Measurements from ENCODE around the gene EDEM1. TPM values are rescaled to one million over a fixed set of nuclear protein-coding genes. Genes with fewer than 3 reads are reported as not detected.

The EDEM1 gene
- polyA plus RNA-seq, 1 donor from 2014 or later: 13.6 TPM

GRCh38 chr3:5254281-5255048, 67.0 kb downstream of the EDEM1 start:
- Histone ChIP-seq H3F3A (ENCODE audit: insufficient read depth, low read length, poor library complexity, severe bottlenecking) (no peaks in the 10 kb centered on the region), H3K4me2 (ENCODE audit: low read length) (no peak overlapping the region), H3K9me3 (ENCODE audit: low read length) (no peaks in the 10 kb centered on the region), H3K9ac (ENCODE audit: low read length) (no peak overlapping the region), H3K27me3 (ENCODE audit: insufficient read depth, low read depth, low read length) (no peaks in the 10 kb centered on the region), H3K9me2 (ENCODE audit: insufficient read depth, low read length) (no peaks in the 10 kb centered on the region), H4K20me1 (ENCODE audit: insufficient read depth) (no peaks in the 10 kb centered on the region), H2AFZ (ENCODE audit: low read depth, low read length) (no peak overlapping the region), H3K27ac (ENCODE audit: low read length) (no peak overlapping the region), H3K79me2 (replicated peaks; ENCODE audit: insufficient read depth, low read length) (no peaks in the 10 kb centered on the region), H3K36me3 (ENCODE audit: insufficient read depth, low read length) (no peaks in the 10 kb centered on the region), H3K4me3 (ENCODE audit: low read length) (no peak overlapping the region)
- TF ChIP-seq, protein P1, sequence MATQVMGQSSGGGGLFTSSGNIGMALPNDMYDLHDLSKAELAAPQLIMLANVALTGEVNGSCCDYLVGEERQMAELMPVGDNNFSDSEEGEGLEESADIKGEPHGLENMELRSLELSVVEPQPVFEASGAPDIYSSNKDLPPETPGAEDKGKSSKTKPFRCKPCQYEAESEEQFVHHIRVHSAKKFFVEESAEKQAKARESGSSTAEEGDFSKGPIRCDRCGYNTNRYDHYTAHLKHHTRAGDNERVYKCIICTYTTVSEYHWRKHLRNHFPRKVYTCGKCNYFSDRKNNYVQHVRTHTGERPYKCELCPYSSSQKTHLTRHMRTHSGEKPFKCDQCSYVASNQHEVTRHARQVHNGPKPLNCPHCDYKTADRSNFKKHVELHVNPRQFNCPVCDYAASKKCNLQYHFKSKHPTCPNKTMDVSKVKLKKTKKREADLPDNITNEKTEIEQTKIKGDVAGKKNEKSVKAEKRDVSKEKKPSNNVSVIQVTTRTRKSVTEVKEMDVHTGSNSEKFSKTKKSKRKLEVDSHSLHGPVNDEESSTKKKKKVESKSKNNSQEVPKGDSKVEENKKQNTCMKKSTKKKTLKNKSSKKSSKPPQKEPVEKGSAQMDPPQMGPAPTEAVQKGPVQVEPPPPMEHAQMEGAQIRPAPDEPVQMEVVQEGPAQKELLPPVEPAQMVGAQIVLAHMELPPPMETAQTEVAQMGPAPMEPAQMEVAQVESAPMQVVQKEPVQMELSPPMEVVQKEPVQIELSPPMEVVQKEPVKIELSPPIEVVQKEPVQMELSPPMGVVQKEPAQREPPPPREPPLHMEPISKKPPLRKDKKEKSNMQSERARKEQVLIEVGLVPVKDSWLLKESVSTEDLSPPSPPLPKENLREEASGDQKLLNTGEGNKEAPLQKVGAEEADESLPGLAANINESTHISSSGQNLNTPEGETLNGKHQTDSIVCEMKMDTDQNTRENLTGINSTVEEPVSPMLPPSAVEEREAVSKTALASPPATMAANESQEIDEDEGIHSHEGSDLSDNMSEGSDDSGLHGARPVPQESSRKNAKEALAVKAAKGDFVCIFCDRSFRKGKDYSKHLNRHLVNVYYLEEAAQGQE (IDR thresholded peaks at IDR 0.05; ENCODE audit: borderline replicate concordance): no peak
- no peak for TF ChIP-seq EZH2 (IDR thresholded peaks at IDR 0.05; ENCODE audit: borderline replicate concordance, insufficient read depth, low read length, poor library complexity, severe bottlenecking)

DNA sequence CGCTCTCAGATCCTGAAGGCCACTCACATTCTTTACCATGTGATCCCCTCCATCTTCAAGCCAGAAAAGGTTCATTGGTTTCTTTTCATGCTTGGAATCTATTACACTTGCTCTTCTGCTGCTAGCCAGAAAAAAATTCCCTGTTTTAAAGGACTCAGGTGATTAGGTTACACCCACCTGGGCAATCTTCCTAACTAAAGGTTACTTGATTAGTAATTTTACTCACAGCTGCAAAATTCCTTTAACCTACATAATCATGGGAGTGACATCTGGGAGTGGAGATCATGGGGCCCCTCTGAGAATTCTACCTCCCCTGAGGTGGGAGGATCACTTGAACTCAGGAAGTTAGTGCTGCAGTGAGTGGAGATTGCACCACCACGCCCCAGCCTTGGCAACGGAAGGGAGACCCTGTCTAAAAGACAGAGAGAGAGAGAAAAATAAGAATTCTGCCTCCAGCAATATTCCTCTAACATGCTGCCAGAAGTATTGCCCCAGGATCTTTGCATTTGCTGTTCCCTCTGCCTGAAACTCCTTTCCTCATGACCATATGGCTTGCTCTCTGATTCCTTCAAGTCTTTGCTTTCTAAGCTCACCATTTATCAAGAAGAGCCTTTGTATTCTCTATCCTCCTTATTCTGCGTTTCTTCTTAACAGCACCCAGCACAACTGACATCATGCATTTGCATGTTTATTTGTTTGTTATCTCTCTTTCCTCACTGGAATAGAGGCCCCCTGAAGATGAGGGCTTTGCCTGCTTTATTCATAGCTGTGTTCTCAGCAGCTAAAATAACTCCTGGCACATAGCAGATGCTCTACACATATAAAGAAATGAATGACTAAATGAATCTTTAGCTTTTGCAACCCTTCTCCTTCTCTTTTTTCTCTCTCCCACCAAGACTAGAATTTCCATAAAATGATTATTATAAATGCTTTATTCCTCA, 68.2 kb downstream of the EDEM1 start:
- H3K36me3 ChIP-seq (ENCODE audit: insufficient read depth, low read length): no peaks in the 10 kb centered on the region
- H2AFZ ChIP-seq (ENCODE audit: low read depth, low read length): no peak overlapping the region
- no peaks in the 10 kb centered on the region for H3F3A ChIP-seq (ENCODE audit: insufficient read depth, low read length, poor library complexity, severe bottlenecking)
- H3K9me2 ChIP-seq (ENCODE audit: insufficient read depth, low read length): no peaks in the 10 kb centered on the region
- no peak overlapping the region for H3K4me3 ChIP-seq (ENCODE audit: low read length)
- H3K9ac ChIP-seq (ENCODE audit: low read length): no peak overlapping the region
- TF ChIP-seq RAD21 (conservative IDR thresholded peaks at IDR 0.05): no peak
- TF ChIP-seq SMC3 (conservative IDR thresholded peaks at IDR 0.05; ENCODE audit: poor library complexity): no peak
- TF ChIP-seq MXI1 (conservative IDR thresholded peaks at IDR 0.05; ENCODE audit: poor library complexity, severe bottlenecking): no peak
- H3K9me3 ChIP-seq (ENCODE audit: low read length): no peaks in the 10 kb centered on the region
- no peaks in the 10 kb centered on the region for H3K79me2 ChIP-seq (replicated peaks; ENCODE audit: insufficient read depth, low read length)
- no peak overlapping the region for H3K27ac ChIP-seq (ENCODE audit: low read length)
- H4K20me1 ChIP-seq (ENCODE audit: insufficient read depth): no peaks in the 10 kb centered on the region
- no peaks in the 10 kb centered on the region for H3K27me3 ChIP-seq (ENCODE audit: insufficient read depth, low read depth, low read length)
- H3K4me2 ChIP-seq (ENCODE audit: low read length): no peak overlapping the region

DNA sequence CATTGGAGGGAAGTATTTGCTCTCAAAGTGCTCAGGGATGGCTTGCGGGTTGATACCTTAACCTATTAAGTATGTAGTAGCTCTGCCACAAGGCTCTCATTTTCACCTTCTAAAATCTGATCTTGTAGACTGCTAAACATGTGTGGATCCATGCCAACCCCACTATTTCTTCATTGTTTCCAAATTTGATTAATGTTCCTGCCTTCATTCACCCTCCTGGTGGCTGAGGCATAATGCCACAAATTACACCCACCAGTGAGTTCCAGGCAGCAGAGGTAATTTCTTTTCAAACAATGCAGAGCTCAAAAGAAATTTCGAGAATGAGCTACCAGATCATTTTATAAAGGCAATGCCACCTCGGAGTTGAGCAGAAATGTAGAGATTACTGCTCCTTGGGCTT, 71.0 kb downstream of the EDEM1 start:
- no peak overlapping the region for H2AFZ ChIP-seq (ENCODE audit: low read depth, low read length)
- no peaks in the 10 kb centered on the region for H3K9me2 ChIP-seq (ENCODE audit: insufficient read depth, low read length)
- H3K36me3 ChIP-seq (ENCODE audit: insufficient read depth, low read length): no peaks in the 10 kb centered on the region
- no peak overlapping the region for H3K27ac ChIP-seq (ENCODE audit: low read length)
- H3F3A ChIP-seq (ENCODE audit: insufficient read depth, low read length, poor library complexity, severe bottlenecking): no peaks in the 10 kb centered on the region
- no peak overlapping the region for H3K9ac ChIP-seq (ENCODE audit: low read length)
- H3K9me3 ChIP-seq (ENCODE audit: low read length): no peaks in the 10 kb centered on the region
- H3K4me3 ChIP-seq (ENCODE audit: low read length): no peak overlapping the region
- no peaks in the 10 kb centered on the region for H3K27me3 ChIP-seq (ENCODE audit: insufficient read depth, low read depth, low read length)
- H3K79me2 ChIP-seq (replicated peaks; ENCODE audit: insufficient read depth, low read length): no peaks in the 10 kb centered on the region
- no peaks in the 10 kb centered on the region for H4K20me1 ChIP-seq (ENCODE audit: insufficient read depth)
- no peak overlapping the region for H3K4me2 ChIP-seq (ENCODE audit: low read length)
- TF ChIP-seq TAF1 (IDR thresholded peaks at IDR 0.05; ENCODE audit: low read depth): no peak
- no peak for TF ChIP-seq EP300 (conservative IDR thresholded peaks at IDR 0.05; ENCODE audit: poor library complexity, severe bottlenecking)
- TF ChIP-seq, protein P1 (IDR thresholded peaks at IDR 0.05; ENCODE audit: borderline replicate concordance): no peak
- no peak for TF ChIP-seq SMC3 (conservative IDR thresholded peaks at IDR 0.05; ENCODE audit: poor library complexity)
- TF ChIP-seq EZH2 (IDR thresholded peaks at IDR 0.05; ENCODE audit: borderline replicate concordance, insufficient read depth, low read length, poor library complexity, severe bottlenecking): no peak
- no peak for TF ChIP-seq MXI1 (conservative IDR thresholded peaks at IDR 0.05; ENCODE audit: poor library complexity, severe bottlenecking)
- TF ChIP-seq RAD21 (conservative IDR thresholded peaks at IDR 0.05): no peak
- TF ChIP-seq CTCF (IDR thresholded peaks at IDR 0.05; ENCODE audit: poor library complexity, severe bottlenecking): no peak
- TF ChIP-seq POLR2AphosphoS5 (IDR thresholded peaks at IDR 0.05): no peak
